HCT116 (cell line): Measurements from ENCODE around the gene SPTB. TPM values are rescaled to one million over a fixed set of nuclear protein-coding genes. Genes with fewer than 3 reads are reported as not detected.

Source experiments
- ATAC-seq: fragments of 200-7000 bp; cut with Tn5 transposase; 2 replicates; pipeline ENCODE4 v1.9.1; 2020; ENCODE audit warnings: mild to moderate bottlenecking, moderate library complexity
- BruUV-seq: library from RNA; stranded (reverse); fragments of 400-500 nt; replicated peaks from 2 replicates; lab custom pipeline; 2021; lab: Mats Ljungman, UMichigan
- CTCF ChIA-PET: fragments of 300-600 bp; sonication (Branson Sonifier 250); formaldehyde crosslinking; loops from one replicate; lab custom pipeline; 2021; ENCODE audit warnings: antibody characterized with exemption; lab: Charles Lee
- POLR2A ChIA-PET: fragments of 300-600, 350-600 bp; sonication (Branson Sonifier 250); formaldehyde crosslinking; loops from one replicate; lab custom pipeline; 2021; ENCODE audit warnings: antibody characterized with exemption; lab: Charles Lee
- RAD21 ChIA-PET, 2 experiments: fragments of 300-600 bp; sonication (Branson Sonifier 250); formaldehyde crosslinking; loops; one replicate each; lab custom pipeline; 2023; ENCODE audit warnings: low total read pairs in 2 of 2; ENCODE audit not compliant: uncharacterized antibody in 2 of 2, unreplicated experiment in 2 of 2, low non-redundant PET in 1 of 2; lab: Charles Lee
- DNase-seq: peaks from one replicate; pipeline ENCODE4 v3.0.0-alpha.2; 2010; ENCODE audit warnings: low read depth, low spot score
- H2AFZ ChIP-seq: fragments of 200-600 bp; shearing (Covaris generic), sonication (generic); 2 replicates; pipeline ENCODE4 v1.6.1; 2017; ENCODE audit warnings: low read depth, mixed run types, mixed read lengths, antibody characterized with exemption, low read length; ENCODE audit not compliant: poor library complexity, severe bottlenecking
- H3K27ac ChIP-seq: 2 replicates; pipeline ENCODE4 v1.5.1; 2012; ENCODE audit warnings: low read depth, low read length
- H3K27me3 ChIP-seq: fragments of 200-600 bp; sonication (generic); 2 replicates; pipeline ENCODE4 v1.6.1; 2016; ENCODE audit warnings: mixed run types, low read length, mixed read lengths; ENCODE audit not compliant: insufficient read depth
- H3K36me3 ChIP-seq, 2 experiments: fragments of 200-500 bp in 1 of 2; fragments of 200-600 bp in 1 of 2; sonication (Bioruptor generic) in 1 of 2; sonication (generic) in 1 of 2; 2 replicates each; pipeline versions ENCODE4 v1.5.1 to v1.6.1; 2014 to 2016; ENCODE audit warnings: low read length in 2 of 2, inconsistent platforms in 1 of 2, mixed read lengths in 1 of 2, mixed run types in 1 of 2; ENCODE audit not compliant: insufficient read depth in 2 of 2, control insufficient read depth in 1 of 2
- H3K4me1 ChIP-seq, 2 experiments: fragments of 200-600 bp in 1 of 2; sonication (generic) in 1 of 2; 2 replicates each; pipeline versions ENCODE4 v1.5.1 to v1.6.1; 2012 to 2017; ENCODE audit warnings: low read length in 2 of 2, inconsistent platforms in 1 of 2, mild to moderate bottlenecking in 1 of 2, mixed read lengths in 1 of 2, mixed run types in 1 of 2, moderate library complexity in 1 of 2; ENCODE audit not compliant: insufficient read depth in 2 of 2, control insufficient read depth in 1 of 2
- H3K4me2 ChIP-seq: fragments of 200-600 bp; sonication (generic); 2 replicates; pipeline ENCODE4 v1.6.1; 2017; ENCODE audit warnings: mixed run types, low read length, mixed read lengths
- H3K4me3 ChIP-seq, 2 experiments: fragments of 200-600 bp in 1 of 2; sonication (generic) in 1 of 2; replicated peaks in 1 of 2; 2 replicates each; pipeline ENCODE4 v1.5.1; 2011 to 2016; ENCODE audit warnings: low read length in 2 of 2, control low read depth in 1 of 2, low read depth in 1 of 2, mild to moderate bottlenecking in 1 of 2, mixed read lengths in 1 of 2, mixed run types in 1 of 2
- H3K79me2 ChIP-seq: fragments of 200-600 bp; sonication (generic); 2 replicates; pipeline ENCODE4 v1.6.1; 2017; ENCODE audit warnings: mild to moderate bottlenecking, mixed run types, low read length, moderate library complexity, mixed read lengths; ENCODE audit not compliant: insufficient read depth
- H3K9ac ChIP-seq: fragments of 200-600 bp; sonication (generic); 2 replicates; pipeline ENCODE4 v1.6.1; 2016; ENCODE audit warnings: low read length, mixed read lengths
- H3K9me2 ChIP-seq: fragments of 200-600 bp; sonication (generic), shearing (Covaris generic); 2 replicates; pipeline ENCODE4 v1.6.1; 2017; ENCODE audit warnings: mixed run types, mild to moderate bottlenecking, moderate library complexity; ENCODE audit not compliant: insufficient read depth
- H3K9me3 ChIP-seq, 2 experiments: fragments of 200-500 bp in 1 of 2; fragments of 200-600 bp in 1 of 2; sonication (Bioruptor generic) in 1 of 2; sonication (generic) in 1 of 2; 2 replicates each; pipeline ENCODE4 v1.6.1; 2014 to 2017; ENCODE audit warnings: low read length in 2 of 2, mixed read lengths in 2 of 2, inconsistent platforms in 1 of 2, low read depth in 1 of 2, mild to moderate bottlenecking in 1 of 2, mixed run types in 1 of 2, moderate library complexity in 1 of 2; ENCODE audit not compliant: control insufficient read depth in 1 of 2, insufficient read depth in 1 of 2
- H4K20me1 ChIP-seq: fragments of 200-600 bp; sonication (generic), shearing (Covaris generic); 2 replicates; pipeline ENCODE4 v1.6.1; 2017; ENCODE audit warnings: mixed run types, mild to moderate bottlenecking, moderate library complexity; ENCODE audit not compliant: insufficient read depth
- ELF1 ChIP-seq: IDR thresholded peaks from 2 replicates; pipeline ENCODE4 v1.6.1; 2012; ENCODE audit warnings: low read depth, borderline replicate concordance
- EZH2phosphoT487 ChIP-seq: fragments of 200-600 bp; IDR thresholded peaks from 2 replicates; pipeline ENCODE4 v1.6.1; 2018; ENCODE audit warnings: antibody characterized with exemption, borderline replicate concordance
- FOSL1 ChIP-seq: IDR thresholded peaks from 2 replicates; pipeline ENCODE4 v1.6.1; 2012; ENCODE audit warnings: low read depth
- POLR2AphosphoS5 ChIP-seq: IDR thresholded peaks from 2 replicates; pipeline ENCODE4 v1.6.1; 2011; ENCODE audit warnings: mild to moderate bottlenecking, low read depth, low read length, moderate library complexity
- SIN3A ChIP-seq: IDR thresholded peaks from 2 replicates; pipeline ENCODE4 v1.6.1; 2012; ENCODE audit warnings: low read depth
- SRF ChIP-seq: IDR thresholded peaks from 2 replicates; pipeline ENCODE4 v1.6.1; 2012; ENCODE audit warnings: low read depth
- TCF7L2 ChIP-seq: IDR thresholded peaks from 2 replicates; pipeline ENCODE4 v1.7.0; 2011; ENCODE audit warnings: borderline replicate concordance, inconsistent platforms; ENCODE audit not compliant: insufficient read depth, insufficient read length; ENCODE audit errors: extremely low read depth
- ZFX ChIP-seq: fragments of 450-650 bp; IDR thresholded peaks from 2 replicates; pipeline ENCODE4 v1.6.1; 2017
- intact Hi-C: fragments of 100-400 bp; cut with micrococcal nuclease; formaldehyde crosslinking; loops from 2 replicates; pipeline ENCODE4 v1.10.0; 2022
- total RNA-seq: library from RNA; stranded (reverse); gene quantifications from one replicate; pipeline ENCODE4 v1.2.1, GENCODE V29; 2021; ENCODE audit not compliant: unreplicated experiment
- TF ChIP-seq, protein P1 (sequence below): IDR thresholded peaks from 2 replicates; pipeline ENCODE4 v1.6.1; 2011; ENCODE audit warnings: mild to moderate bottlenecking, low read length, moderate library complexity; ENCODE audit not compliant: insufficient replicate concordance; ENCODE audit errors: extremely low read depth
- TF ChIP-seq, protein P2 (sequence below): IDR thresholded peaks from 2 replicates; pipeline ENCODE4 v1.6.1; 2012
- TF ChIP-seq, protein P3 (sequence below): IDR thresholded peaks from 2 replicates; pipeline ENCODE4 v1.6.1; 2012

SPTB gene
- total RNA-seq, 1 experiment from 2014 or later, result 4.2 TPM

DNA sequence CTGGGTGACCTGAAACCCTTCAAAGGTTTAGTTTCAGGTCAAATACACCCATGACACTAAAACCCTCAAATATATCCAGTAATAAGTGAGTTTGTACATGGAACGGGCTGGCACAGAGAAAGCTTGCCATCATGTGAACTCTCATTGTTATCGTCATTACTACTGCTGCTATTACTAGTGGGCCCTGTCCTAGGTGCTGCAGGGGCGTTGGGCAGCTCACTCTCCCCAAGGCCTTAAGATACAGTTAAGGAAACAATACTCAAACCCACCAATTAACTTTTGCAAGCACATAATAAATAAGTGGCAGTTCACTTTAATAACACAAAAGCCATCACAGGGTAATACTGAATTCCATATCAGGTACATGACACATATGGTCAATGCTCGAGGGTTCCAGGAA lies 71.3 kb downstream of the SPTB start:
- H4K20me1 ChIP-seq, result no peaks in the 10 kb centered on the region
- ChIA-PET CTCF (interaction anchor here (1.0 to 2.1 kb wide), 3 partner anchors 8 to 46 kb away, joined by 3 to 8 read pairs (median 7); no protein-coding TSS in a partner anchor), RAD21 (no interaction called here), POLR2A (no interaction called here)
- no peak for ATAC-seq
- H3K4me1 ChIP-seq, result peaks cover 13 to 28% of the 10 kb centered on the region in 2 experiments
- H3K9ac ChIP-seq, result no peak overlapping the region
- TF ChIP-seq, protein P1, sequence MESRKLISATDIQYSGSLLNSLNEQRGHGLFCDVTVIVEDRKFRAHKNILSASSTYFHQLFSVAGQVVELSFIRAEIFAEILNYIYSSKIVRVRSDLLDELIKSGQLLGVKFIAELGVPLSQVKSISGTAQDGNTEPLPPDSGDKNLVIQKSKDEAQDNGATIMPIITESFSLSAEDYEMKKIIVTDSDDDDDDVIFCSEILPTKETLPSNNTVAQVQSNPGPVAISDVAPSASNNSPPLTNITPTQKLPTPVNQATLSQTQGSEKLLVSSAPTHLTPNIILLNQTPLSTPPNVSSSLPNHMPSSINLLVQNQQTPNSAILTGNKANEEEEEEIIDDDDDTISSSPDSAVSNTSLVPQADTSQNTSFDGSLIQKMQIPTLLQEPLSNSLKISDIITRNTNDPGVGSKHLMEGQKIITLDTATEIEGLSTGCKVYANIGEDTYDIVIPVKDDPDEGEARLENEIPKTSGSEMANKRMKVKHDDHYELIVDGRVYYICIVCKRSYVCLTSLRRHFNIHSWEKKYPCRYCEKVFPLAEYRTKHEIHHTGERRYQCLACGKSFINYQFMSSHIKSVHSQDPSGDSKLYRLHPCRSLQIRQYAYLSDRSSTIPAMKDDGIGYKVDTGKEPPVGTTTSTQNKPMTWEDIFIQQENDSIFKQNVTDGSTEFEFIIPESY, result no peak
- TF ChIP-seq ELF1 (no peak), SIN3A (no peak), SRF (no peak), ZFX (no peak), POLR2AphosphoS5 (no peak), FOSL1 (no peak), EZH2phosphoT487 (no peak), TCF7L2 (no peak)
- TF ChIP-seq, protein P2, sequence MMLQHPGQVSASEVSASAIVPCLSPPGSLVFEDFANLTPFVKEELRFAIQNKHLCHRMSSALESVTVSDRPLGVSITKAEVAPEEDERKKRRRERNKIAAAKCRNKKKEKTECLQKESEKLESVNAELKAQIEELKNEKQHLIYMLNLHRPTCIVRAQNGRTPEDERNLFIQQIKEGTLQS, result no peak
- TF ChIP-seq, protein P3, sequence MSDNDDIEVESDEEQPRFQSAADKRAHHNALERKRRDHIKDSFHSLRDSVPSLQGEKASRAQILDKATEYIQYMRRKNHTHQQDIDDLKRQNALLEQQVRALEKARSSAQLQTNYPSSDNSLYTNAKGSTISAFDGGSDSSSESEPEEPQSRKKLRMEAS, result no peak
- no peaks in the 10 kb centered on the region for H3K27me3 ChIP-seq
- H3K4me2 ChIP-seq, result no peak overlapping the region
- no peak overlapping the region for H3K27ac ChIP-seq
- no peaks in the 10 kb centered on the region for H3K9me3 ChIP-seq
- H3K9me2 ChIP-seq, result no peaks in the 10 kb centered on the region
- H3K4me3 ChIP-seq, result no peak overlapping the region
- BruUV-seq, result no TSS peak
- H2AFZ ChIP-seq, result no peak overlapping the region
- intact Hi-C loops, result no loop called here
- no peak for DNase-seq
- no peaks in the 10 kb centered on the region for H3K79me2 ChIP-seq
- no peaks in the 10 kb centered on the region for H3K36me3 ChIP-seq
